OCI-LY7 (cell line): ENCODE measurements around the gene RFFL.

Source experiments
- CTCF ChIP-seq: fragments of 200-600 bp; sonication (generic); conservative IDR thresholded peaks from 2 replicates; pipeline ENCODE4 v1.5.1; 2014; ENCODE audit warnings: mild to moderate bottlenecking, antibody characterized with exemption, low read length, moderate library complexity, mixed read lengths
- EZH2phosphoT487 ChIP-seq: fragments of 200-600 bp; sonication (generic); IDR thresholded peaks from 2 replicates; pipeline ENCODE4 v1.6.1; 2018; ENCODE audit warnings: low read depth, borderline replicate concordance, mild to moderate bottlenecking, mixed run types, antibody characterized with exemption, low read length, moderate library complexity, mixed read lengths

DNA sequence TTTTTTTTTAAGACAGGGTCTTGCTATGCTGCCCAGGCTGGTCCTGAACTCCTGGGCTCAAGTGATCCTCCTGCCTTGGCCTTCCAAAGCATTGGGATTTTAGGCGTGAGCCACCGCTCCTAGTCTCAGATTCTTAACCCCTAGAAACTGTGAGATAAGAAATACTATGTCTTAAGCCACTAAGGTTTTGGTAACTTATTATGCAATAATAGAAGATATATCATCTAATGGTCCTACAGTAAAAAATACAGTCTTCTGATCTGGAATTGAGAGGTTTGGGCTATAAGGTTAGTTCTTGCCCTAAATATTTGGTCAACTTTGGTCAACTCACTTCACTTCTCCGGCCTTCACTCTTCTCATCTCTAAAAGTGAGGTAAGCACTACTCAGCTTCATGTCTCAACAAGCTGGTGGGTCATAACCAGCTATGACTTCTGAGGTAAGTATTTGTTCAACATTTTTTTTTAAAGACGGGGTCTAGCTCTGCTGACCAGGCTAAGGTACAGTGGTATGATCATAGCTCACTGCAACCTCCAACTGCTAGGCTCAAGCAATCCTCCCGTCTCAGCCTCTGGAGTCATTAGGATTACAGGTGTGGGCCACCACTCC lies 41.4 kb upstream of the RFFL start:
- TF ChIP-seq CTCF, result no peak
- TF ChIP-seq EZH2phosphoT487, result no peak
